ENCODE data around the gene GALNS.

DNA sequence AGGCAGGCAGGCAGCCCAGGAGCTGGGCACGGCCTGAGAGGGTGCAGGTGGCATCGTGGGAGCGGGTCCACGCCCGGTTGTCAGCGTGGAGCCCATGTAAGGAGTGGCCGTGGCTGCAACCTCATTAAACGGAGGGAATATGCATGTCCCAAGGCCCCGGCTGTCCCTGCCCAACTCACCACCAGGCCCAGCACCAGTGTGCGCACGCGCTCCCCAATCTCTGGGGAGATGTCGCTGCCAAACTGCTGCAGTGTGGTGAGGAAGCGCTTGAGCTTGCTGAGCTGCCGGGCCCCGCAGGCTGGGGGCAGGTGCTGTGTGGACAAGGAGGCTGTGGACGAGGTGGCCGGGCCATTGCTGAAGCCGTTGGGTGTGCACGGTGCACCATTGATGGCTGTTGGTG lies 35.3 kb upstream of the GALNS start:
- TF ChIP-seq FOXA2 (IDR thresholded peaks at IDR 0.05) (no peak), CTCF (IDR thresholded peaks at IDR 0.05; ENCODE audit: low read depth, low read length, missing input control) (no peak), EGR1 (IDR thresholded peaks at IDR 0.05; ENCODE audit: low read depth in 2 of 2) (no peak), NR2F2 (IDR thresholded peaks at IDR 0.05) (no peak)
- TF ChIP-seq, protein P1, sequence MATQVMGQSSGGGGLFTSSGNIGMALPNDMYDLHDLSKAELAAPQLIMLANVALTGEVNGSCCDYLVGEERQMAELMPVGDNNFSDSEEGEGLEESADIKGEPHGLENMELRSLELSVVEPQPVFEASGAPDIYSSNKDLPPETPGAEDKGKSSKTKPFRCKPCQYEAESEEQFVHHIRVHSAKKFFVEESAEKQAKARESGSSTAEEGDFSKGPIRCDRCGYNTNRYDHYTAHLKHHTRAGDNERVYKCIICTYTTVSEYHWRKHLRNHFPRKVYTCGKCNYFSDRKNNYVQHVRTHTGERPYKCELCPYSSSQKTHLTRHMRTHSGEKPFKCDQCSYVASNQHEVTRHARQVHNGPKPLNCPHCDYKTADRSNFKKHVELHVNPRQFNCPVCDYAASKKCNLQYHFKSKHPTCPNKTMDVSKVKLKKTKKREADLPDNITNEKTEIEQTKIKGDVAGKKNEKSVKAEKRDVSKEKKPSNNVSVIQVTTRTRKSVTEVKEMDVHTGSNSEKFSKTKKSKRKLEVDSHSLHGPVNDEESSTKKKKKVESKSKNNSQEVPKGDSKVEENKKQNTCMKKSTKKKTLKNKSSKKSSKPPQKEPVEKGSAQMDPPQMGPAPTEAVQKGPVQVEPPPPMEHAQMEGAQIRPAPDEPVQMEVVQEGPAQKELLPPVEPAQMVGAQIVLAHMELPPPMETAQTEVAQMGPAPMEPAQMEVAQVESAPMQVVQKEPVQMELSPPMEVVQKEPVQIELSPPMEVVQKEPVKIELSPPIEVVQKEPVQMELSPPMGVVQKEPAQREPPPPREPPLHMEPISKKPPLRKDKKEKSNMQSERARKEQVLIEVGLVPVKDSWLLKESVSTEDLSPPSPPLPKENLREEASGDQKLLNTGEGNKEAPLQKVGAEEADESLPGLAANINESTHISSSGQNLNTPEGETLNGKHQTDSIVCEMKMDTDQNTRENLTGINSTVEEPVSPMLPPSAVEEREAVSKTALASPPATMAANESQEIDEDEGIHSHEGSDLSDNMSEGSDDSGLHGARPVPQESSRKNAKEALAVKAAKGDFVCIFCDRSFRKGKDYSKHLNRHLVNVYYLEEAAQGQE (IDR thresholded peaks at IDR 0.05): no peak
- TF ChIP-seq, protein P2, sequence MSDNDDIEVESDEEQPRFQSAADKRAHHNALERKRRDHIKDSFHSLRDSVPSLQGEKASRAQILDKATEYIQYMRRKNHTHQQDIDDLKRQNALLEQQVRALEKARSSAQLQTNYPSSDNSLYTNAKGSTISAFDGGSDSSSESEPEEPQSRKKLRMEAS (IDR thresholded peaks at IDR 0.05): no peak
